ENCODE results near the gene PAX5.

PAX5 gene

DNA sequence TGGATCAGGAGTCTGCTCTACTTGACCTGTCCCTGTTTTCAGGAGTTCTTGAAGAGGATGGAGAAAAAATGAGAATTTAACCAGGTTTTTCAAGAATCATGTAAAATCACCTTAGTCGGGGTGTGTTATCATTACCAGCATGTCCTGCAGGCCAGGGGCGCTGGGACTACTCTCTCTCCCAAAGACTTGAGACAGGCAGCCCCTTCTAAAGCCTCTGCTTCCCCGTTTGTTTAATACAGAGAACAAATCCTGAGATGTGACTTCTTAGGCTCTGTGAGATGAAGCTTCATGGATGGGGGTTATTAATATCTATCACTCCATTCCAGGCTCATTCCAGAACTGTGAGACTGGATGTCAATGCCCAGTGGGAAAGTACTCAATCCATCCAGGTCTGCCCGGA is 3.0 kb downstream of the PAX5 start:
- ChIA-PET POLR2A (no interaction called here), CTCF (no interaction called here)
- H3K36me3 ChIP-seq (ENCODE audit: control insufficient read depth in 2 of 2, insufficient read depth in 1 of 2, low read length in 2 of 2) = no peaks in the 10 kb centered on the region
- H3K9me3 ChIP-seq (ENCODE audit: control insufficient read depth, insufficient read depth, low read depth, low read length) = no peaks in the 10 kb centered on the region
- H3K4me1 ChIP-seq (ENCODE audit: control insufficient read depth, insufficient read depth, low read length) = no peaks in the 10 kb centered on the region; the same call in 1 of the 2 replicates
- TF ChIP-seq KLF8 (tag by site-specific recombination; IDR thresholded peaks at IDR 0.05) (no peak), ZNF660 (tag by site-specific recombination; IDR thresholded peaks at IDR 0.05) (no peak), KLF9 (tag by site-specific recombination; IDR thresholded peaks at IDR 0.05; ENCODE audit: low read depth) (no peak), ZNF426 (tag by site-specific recombination; IDR thresholded peaks at IDR 0.05) (no peak), ZIC2 (tag by site-specific recombination; IDR thresholded peaks at IDR 0.05) (no peak), MYNN (tag by site-specific recombination; IDR thresholded peaks at IDR 0.05; ENCODE audit: borderline replicate concordance) (no peak), ZNF404 (tag by site-specific recombination; IDR thresholded peaks at IDR 0.05) (no peak), ZNF514 (tag by site-specific recombination; IDR thresholded peaks at IDR 0.05) (no peak), ZNF138 (tag by site-specific recombination; IDR thresholded peaks at IDR 0.05; ENCODE audit: borderline replicate concordance) (no peak), KLF10 (tag by site-specific recombination; IDR thresholded peaks at IDR 0.05) (no peak), SP2 (tag by site-specific recombination; IDR thresholded peaks at IDR 0.05) (no peak), GLI2 (tag by site-specific recombination; IDR thresholded peaks at IDR 0.05; ENCODE audit: borderline replicate concordance, low read depth) (no peak)
- TF ChIP-seq, protein P1, sequence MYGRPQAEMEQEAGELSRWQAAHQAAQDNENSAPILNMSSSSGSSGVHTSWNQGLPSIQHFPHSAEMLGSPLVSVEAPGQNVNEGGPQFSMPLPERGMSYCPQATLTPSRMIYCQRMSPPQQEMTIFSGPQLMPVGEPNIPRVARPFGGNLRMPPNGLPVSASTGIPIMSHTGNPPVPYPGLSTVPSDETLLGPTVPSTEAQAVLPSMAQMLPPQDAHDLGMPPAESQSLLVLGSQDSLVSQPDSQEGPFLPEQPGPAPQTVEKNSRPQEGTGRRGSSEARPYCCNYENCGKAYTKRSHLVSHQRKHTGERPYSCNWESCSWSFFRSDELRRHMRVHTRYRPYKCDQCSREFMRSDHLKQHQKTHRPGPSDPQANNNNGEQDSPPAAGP (tag by site-specific recombination; IDR thresholded peaks at IDR 0.05) = no peak
- TF ChIP-seq, protein P2, sequence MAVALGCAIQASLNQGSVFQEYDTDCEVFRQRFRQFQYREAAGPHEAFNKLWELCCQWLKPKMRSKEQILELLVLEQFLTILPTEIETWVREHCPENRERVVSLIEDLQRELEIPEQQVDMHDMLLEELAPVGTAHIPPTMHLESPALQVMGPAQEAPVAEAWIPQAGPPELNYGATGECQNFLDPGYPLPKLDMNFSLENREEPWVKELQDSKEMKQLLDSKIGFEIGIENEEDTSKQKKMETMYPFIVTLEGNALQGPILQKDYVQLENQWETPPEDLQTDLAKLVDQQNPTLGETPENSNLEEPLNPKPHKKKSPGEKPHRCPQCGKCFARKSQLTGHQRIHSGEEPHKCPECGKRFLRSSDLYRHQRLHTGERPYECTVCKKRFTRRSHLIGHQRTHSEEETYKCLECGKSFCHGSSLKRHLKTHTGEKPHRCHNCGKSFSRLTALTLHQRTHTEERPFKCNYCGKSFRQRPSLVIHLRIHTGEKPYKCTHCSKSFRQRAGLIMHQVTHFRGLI (tag by site-specific recombination; IDR thresholded peaks at IDR 0.05) = no peak
- TF ChIP-seq, protein P3, sequence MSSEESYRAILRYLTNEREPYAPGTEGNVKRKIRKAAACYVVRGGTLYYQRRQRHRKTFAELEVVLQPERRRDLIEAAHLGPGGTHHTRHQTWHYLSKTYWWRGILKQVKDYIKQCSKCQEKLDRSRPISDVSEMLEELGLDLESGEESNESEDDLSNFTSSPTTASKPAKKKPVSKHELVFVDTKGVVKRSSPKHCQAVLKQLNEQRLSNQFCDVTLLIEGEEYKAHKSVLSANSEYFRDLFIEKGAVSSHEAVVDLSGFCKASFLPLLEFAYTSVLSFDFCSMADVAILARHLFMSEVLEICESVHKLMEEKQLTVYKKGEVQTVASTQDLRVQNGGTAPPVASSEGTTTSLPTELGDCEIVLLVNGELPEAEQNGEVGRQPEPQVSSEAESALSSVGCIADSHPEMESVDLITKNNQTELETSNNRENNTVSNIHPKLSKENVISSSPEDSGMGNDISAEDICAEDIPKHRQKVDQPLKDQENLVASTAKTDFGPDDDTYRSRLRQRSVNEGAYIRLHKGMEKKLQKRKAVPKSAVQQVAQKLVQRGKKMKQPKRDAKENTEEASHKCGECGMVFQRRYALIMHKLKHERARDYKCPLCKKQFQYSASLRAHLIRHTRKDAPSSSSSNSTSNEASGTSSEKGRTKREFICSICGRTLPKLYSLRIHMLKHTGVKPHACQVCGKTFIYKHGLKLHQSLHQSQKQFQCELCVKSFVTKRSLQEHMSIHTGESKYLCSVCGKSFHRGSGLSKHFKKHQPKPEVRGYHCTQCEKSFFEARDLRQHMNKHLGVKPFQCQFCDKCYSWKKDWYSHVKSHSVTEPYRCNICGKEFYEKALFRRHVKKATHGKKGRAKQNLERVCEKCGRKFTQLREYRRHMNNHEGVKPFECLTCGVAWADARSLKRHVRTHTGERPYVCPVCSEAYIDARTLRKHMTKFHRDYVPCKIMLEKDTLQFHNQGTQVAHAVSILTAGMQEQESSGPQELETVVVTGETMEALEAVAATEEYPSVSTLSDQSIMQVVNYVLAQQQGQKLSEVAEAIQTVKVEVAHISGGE (tag by site-specific recombination; conservative IDR thresholded peaks at IDR 0.05; ENCODE audit: low read depth) = no peak
- no peak overlapping the region for H3K27ac ChIP-seq (ENCODE audit: extremely low read depth, low read depth, low read length)
- H3K4me3 ChIP-seq (ENCODE audit: low read depth, low read length) = no peak overlapping the region

DNA sequence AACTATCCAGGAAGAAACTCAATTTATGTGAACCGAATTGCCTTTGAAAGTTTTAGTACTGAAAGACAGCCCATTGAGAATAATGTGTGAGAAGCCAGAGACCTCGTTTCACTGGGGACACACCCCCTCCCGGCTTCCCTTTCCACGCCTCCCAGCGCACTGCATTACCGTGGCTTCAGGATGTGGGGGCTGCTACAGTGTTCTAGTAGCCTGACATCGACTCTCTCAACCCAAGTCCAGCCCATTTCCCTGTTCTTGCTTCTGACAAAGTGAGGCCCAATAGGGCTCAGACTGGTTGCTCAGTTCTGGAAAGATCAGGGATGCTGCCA is 3.5 kb downstream of the PAX5 start:
- ChIA-PET CTCF (no interaction called here), POLR2A (no interaction called here)
- H3K27ac ChIP-seq (ENCODE audit: extremely low read depth, low read depth, low read length) = no peak overlapping the region
- no peak overlapping the region for H3K4me3 ChIP-seq (ENCODE audit: low read depth, low read length)
- no peaks in the 10 kb centered on the region for H3K36me3 ChIP-seq (ENCODE audit: control insufficient read depth in 2 of 2, insufficient read depth in 1 of 2, low read length in 2 of 2)
- no peaks in the 10 kb centered on the region; the same call in 1 of the 2 replicates for H3K4me1 ChIP-seq (ENCODE audit: control insufficient read depth, insufficient read depth, low read length)
- no peaks in the 10 kb centered on the region for H3K9me3 ChIP-seq (ENCODE audit: control insufficient read depth, insufficient read depth, low read depth, low read length)
- TF ChIP-seq ZNF48 (tag by site-specific recombination; IDR thresholded peaks at IDR 0.05) (no peak), ZNF670 (tag by site-specific recombination; IDR thresholded peaks at IDR 0.05; ENCODE audit: low read depth) (no peak), ZNF324 (tag by site-specific recombination; IDR thresholded peaks at IDR 0.05) (no peak), ZNF596 (tag by site-specific recombination; IDR thresholded peaks at IDR 0.05) (no peak), ZNF530 (tag by site-specific recombination; IDR thresholded peaks at IDR 0.05; ENCODE audit: low read depth) (no peak), ZBTB21 (tag by site-specific recombination; IDR thresholded peaks at IDR 0.05) (no peak), ZNF416 (tag by site-specific recombination; IDR thresholded peaks at IDR 0.05) (no peak), ZNF146 (tag by site-specific recombination; IDR thresholded peaks at IDR 0.05) (no peak), ZNF37A (tag by site-specific recombination; IDR thresholded peaks at IDR 0.05) (no peak), ZNF174 (tag by site-specific recombination; IDR thresholded peaks at IDR 0.05) (no peak), YY2 (tag by site-specific recombination; IDR thresholded peaks at IDR 0.05) (no peak), ZNF549 (tag by site-specific recombination; IDR thresholded peaks at IDR 0.05) (no peak), ZNF701 (tag by site-specific recombination; IDR thresholded peaks at IDR 0.05) (no peak), HOXD13 (CRISPR knock-in tag; IDR thresholded peaks at IDR 0.05; ENCODE audit: borderline replicate concordance) (no peak), TRIM28 (IDR thresholded peaks at IDR 0.05; ENCODE audit: borderline replicate concordance, low read length) (no peak)
- TF ChIP-seq, protein P3 (tag by site-specific recombination; conservative IDR thresholded peaks at IDR 0.05; ENCODE audit: low read depth) = no peak

Measured in HEK293 (cell line).